ENCODE measurements around the gene MAST1.
A peak's percentile ranks its signal among the peaks of the same experiment; 100 is the strongest.
"Not testable (repeated sequence)": the region's sequence is repeated elsewhere in the genome, so short reads cannot be mapped to it uniquely, and the experiment has no call there.

Gene MAST1

DNA sequence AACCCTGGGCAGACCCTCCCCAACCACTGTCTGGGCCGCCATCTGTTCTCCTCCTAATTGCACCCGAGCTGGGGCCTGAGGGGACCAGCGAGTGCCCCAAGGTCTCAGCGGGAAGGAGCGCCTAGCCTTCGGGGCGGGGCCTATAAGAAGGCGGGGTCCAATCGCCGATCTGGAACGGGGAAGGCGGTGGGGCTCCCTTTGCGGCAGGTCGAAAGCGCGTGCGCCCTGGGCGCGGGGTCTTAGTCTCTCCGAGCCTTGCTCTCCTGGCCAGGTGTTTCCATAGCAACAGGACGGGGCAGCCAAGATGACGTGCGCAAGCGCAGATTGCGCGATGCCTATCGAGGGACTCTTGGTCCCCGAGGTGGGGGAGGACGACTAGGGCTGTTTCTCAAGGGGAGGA is 2.8 kb downstream of the MAST1 start:
- Mint-ChIP-seq H3K27ac (no peak overlapping the region), H3K4me1 (ENCODE audit: low read depth) (peaks cover 38% of the 10 kb centered on the region), H3K4me3 (peak overlapping the region; percentile 41), H3K27me3 (peaks cover 75% of the 10 kb centered on the region), H3K9me3 (no peaks in the 10 kb centered on the region), H3K36me3 (ENCODE audit: low read depth) (no peaks in the 10 kb centered on the region)
- intact Hi-C loops (cut with micrococcal nuclease), result no loop called here

DNA sequence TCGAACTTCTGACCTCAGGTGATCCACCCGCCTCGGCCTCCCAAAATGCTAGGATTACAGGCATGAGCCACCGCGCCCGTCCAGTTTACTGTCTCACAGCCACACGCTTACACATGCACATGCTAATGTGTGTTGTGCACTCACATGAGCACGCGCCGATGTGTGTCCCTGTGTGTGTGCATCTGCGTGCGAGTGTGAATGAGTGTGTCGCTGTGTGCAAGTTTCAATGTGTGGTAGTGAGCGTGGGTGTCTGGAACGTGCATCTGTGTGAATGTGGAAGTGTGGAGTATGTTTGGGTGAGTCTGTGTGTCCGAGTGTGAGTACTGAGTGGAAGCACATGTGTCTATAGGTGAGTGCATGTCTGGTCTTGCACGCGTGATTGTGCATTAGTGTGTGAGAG is 4.2 kb downstream of the MAST1 start:
- Mint-ChIP-seq H3K27me3 (peaks cover 76% of the 10 kb centered on the region), H3K27ac (no peak overlapping the region), H3K9me3 (no peaks in the 10 kb centered on the region), H3K36me3 (ENCODE audit: low read depth) (no peaks in the 10 kb centered on the region), H3K4me1 (ENCODE audit: low read depth) (peaks cover 35% of the 10 kb centered on the region), H3K4me3 (no peak overlapping the region)
- intact Hi-C loops (cut with micrococcal nuclease), result no loop called here

- Mint-ChIP-seq H3K4me3 (no peak overlapping the region), H3K27me3 (peaks cover 76% of the 10 kb centered on the region), H3K27ac (no peak overlapping the region), H3K9me3 (no peaks in the 10 kb centered on the region), H3K4me1 (ENCODE audit: low read depth) (peaks cover 38% of the 10 kb centered on the region), H3K36me3 (ENCODE audit: low read depth) (no peaks in the 10 kb centered on the region)
- intact Hi-C loops (cut with micrococcal nuclease), result no loop called here
These were observed 5.0 kb downstream of the MAST1 start for GRCh38 chr19:12843328-12843727.

GRCh38 chr19:12843999-12844732 is 5.9 kb downstream of the MAST1 start:
- intact Hi-C loops (cut with micrococcal nuclease), result no loop called here
- Mint-ChIP-seq H3K27ac (no peak overlapping the region), H3K36me3 (ENCODE audit: low read depth) (no peaks in the 10 kb centered on the region), H3K4me3 (no peak overlapping the region), H3K27me3 (peaks cover 70% of the 10 kb centered on the region), H3K4me1 (ENCODE audit: low read depth) (peaks cover 29% of the 10 kb centered on the region), H3K9me3 (no peaks in the 10 kb centered on the region)

DNA sequence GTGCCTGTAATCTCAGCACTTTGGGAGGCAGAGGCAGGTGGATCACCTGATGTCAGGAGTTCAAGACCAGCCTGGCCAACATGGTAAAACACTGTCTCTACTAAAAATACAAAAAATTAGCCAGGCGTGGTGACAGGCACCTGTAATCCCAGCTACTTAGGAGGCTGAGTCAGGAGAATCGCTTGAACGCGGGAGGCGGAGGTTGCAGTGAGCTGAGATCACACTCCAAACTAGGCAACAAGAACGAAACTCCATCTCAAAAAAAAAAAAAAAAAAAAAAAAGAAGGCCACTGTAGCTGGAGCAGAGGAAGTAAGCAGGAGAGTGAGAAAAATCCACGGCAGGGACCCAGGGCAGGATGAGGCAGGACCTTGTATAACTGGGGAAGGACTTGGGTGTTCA is 8.3 kb downstream of the MAST1 start:
- not testable (repeated sequence) for H3K36me3 Mint-ChIP-seq (ENCODE audit: low read depth); H3K27ac Mint-ChIP-seq; H3K9me3 Mint-ChIP-seq; H3K4me3 Mint-ChIP-seq
- intact Hi-C loops (cut with micrococcal nuclease), result loop anchor here (2.0 kb wide), 1 partner anchor 80 kb away; no protein-coding TSS in a partner anchor
- peaks cover 59% of the 10 kb centered on the region for H3K27me3 Mint-ChIP-seq
- peaks cover 12% of the 10 kb centered on the region for H3K4me1 Mint-ChIP-seq (ENCODE audit: low read depth)

GRCh38 chr19:12847159-12848139 is 9.1 kb downstream of the MAST1 start:
- intact Hi-C loops (cut with micrococcal nuclease), result loop anchor here (2.0 kb wide), 1 partner anchor 81 kb away; no protein-coding TSS in a partner anchor
- H3K27me3 Mint-ChIP-seq, result peaks cover 52% of the 10 kb centered on the region
- peaks cover 10% of the 10 kb centered on the region for H3K4me1 Mint-ChIP-seq (ENCODE audit: low read depth)
- H3K27ac Mint-ChIP-seq, result peak overlapping the region; percentile 31
- no peaks in the 10 kb centered on the region for H3K9me3 Mint-ChIP-seq
- peak overlapping the region; percentile 57 for H3K4me3 Mint-ChIP-seq
- H3K36me3 Mint-ChIP-seq (ENCODE audit: low read depth), result no peaks in the 10 kb centered on the region

- intact Hi-C loops (cut with micrococcal nuclease), result no loop called here
- H3K4me1 Mint-ChIP-seq (ENCODE audit: low read depth), result no peaks in the 10 kb centered on the region
- no peaks in the 10 kb centered on the region for H3K9me3 Mint-ChIP-seq
- H3K27me3 Mint-ChIP-seq, result peaks cover 3% of the 10 kb centered on the region
- no peak overlapping the region for H3K27ac Mint-ChIP-seq
- H3K4me3 Mint-ChIP-seq, result no peak overlapping the region
- H3K36me3 Mint-ChIP-seq (ENCODE audit: low read depth), result no peaks in the 10 kb centered on the region
These were observed 18.3 kb downstream of the MAST1 start for GRCh38 chr19:12856653-12857052.

DNA sequence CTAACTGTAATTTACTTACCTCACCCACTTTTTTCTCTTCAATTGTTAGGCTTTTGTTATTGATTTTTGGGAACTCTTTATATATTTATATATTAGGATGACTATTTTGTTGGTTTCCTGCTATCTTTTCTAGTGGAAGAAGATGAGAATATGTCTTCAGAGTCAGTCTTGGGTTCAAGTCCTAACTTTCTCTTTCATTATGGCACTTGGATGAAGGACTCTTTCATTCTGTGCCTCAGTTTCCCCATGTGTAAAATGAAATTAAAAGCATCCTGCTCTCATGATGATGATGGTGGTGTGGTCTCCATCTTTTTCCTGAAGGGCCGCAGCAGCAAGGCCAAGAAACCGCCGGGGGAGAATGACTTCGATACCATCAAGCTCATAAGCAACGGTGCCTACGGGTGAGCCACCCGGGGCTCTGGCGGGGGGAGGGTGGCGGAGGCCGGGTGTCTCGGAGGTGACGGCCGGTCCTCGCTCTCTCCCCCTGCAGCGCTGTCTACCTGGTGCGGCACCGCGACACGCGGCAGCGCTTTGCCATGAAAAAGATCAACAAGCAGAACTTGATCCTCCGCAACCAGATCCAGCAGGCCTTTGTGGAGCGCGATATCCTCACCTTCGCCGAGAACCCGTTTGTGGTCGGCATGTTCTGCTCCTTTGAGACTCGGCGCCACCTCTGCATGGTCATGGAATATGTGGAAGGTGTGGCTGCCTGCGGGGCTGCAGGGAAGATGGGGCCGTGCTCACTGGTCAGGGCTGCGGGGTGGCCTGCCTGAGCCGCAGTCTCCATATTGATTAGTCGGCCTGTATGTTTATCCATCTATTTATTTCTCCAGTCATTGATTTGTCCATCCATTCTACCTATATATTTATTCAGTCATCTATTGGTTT is 20.0 kb downstream of the MAST1 start:
- H3K4me1 Mint-ChIP-seq (ENCODE audit: low read depth), result no peaks in the 10 kb centered on the region
- H3K4me3 Mint-ChIP-seq, result no peak overlapping the region
- no peaks in the 10 kb centered on the region for H3K9me3 Mint-ChIP-seq
- intact Hi-C loops (cut with micrococcal nuclease), result no loop called here
- no peak overlapping the region for H3K27ac Mint-ChIP-seq
- H3K27me3 Mint-ChIP-seq, result peaks cover 5% of the 10 kb centered on the region
- no peaks in the 10 kb centered on the region for H3K36me3 Mint-ChIP-seq (ENCODE audit: low read depth)

GRCh38 chr19:12859546-12859945 is 21.2 kb downstream of the MAST1 start:
- no peak overlapping the region for H3K27ac Mint-ChIP-seq
- H3K4me1 Mint-ChIP-seq (ENCODE audit: low read depth), result no peaks in the 10 kb centered on the region
- no peaks in the 10 kb centered on the region for H3K9me3 Mint-ChIP-seq
- H3K27me3 Mint-ChIP-seq, result peaks cover 5% of the 10 kb centered on the region
- H3K36me3 Mint-ChIP-seq (ENCODE audit: low read depth), result no peaks in the 10 kb centered on the region
- no peak overlapping the region for H3K4me3 Mint-ChIP-seq
- intact Hi-C loops (cut with micrococcal nuclease), result no loop called here

DNA sequence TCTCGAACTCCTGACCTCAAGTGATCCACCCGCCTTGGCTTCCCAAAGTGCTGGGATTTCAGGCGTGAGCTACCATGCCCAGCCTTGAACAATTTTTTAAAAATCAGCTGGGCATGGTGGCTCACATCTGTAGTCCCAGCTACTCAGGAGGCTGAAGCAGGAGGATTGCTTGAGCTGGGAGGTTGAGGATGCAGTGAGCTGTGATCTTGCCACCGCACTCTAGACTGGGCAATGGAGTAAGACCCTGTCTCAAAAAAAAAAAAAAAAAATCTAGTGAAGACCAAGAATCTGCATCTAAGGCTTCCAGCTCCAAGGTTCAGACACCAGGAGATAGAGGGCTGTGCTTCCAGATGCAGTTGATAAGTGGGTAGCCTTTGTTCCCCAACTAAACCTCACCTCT is 25.8 kb downstream of the MAST1 start:
- intact Hi-C loops (cut with micrococcal nuclease), result no loop called here
- Mint-ChIP-seq H3K27me3 (peaks cover 16% of the 10 kb centered on the region), H3K27ac (no peak overlapping the region), H3K36me3 (ENCODE audit: low read depth) (no peaks in the 10 kb centered on the region), H3K9me3 (no peaks in the 10 kb centered on the region), H3K4me1 (ENCODE audit: low read depth) (peaks cover 11% of the 10 kb centered on the region), H3K4me3 (no peak overlapping the region)

GRCh38 chr19:12864721-12865715 is 26.7 kb downstream of the MAST1 start:
- intact Hi-C loops (cut with micrococcal nuclease), result no loop called here
- Mint-ChIP-seq H3K4me3 (no peak overlapping the region), H3K9me3 (no peaks in the 10 kb centered on the region), H3K27me3 (peaks cover 16% of the 10 kb centered on the region), H3K27ac (no peak overlapping the region), H3K4me1 (ENCODE audit: low read depth) (peaks cover 11% of the 10 kb centered on the region), H3K36me3 (ENCODE audit: low read depth) (no peaks in the 10 kb centered on the region)

DNA sequence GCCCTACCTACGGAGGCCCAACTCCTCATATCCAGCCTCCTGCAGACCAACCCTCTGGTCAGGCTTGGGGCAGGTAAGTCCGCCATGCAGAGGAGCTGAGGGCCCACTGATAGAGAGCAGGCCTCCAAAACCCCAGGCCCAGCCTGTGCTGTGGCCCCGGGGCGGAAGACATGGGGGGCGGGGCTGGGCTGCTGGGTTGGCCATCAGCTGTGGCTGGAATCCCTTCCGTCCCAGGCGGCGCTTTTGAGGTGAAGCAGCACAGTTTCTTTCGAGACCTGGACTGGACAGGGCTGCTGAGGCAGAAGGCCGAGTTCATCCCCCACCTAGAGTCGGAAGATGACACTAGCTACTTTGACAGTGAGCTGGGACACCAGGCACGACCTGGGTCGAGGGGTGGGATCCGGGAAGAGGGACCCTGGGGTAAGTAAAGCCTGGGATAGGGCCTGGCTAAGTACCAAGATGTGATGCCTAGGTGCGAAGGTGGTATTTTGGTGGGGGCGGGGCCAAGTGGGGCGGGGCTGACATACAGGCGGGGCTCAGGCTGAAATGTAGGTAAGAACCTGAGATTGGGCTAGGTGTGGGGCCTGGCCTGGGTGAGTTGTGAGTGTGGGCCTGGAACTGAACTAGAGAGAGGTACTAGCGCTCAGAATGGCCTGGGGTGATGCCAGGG is 27.6 kb downstream of the MAST1 start:
- Mint-ChIP-seq H3K36me3 (ENCODE audit: low read depth) (no peaks in the 10 kb centered on the region), H3K4me3 (no peak overlapping the region), H3K9me3 (no peaks in the 10 kb centered on the region), H3K27ac (no peak overlapping the region), H3K4me1 (ENCODE audit: low read depth) (peaks cover 11% of the 10 kb centered on the region), H3K27me3 (peaks cover 16% of the 10 kb centered on the region)
- intact Hi-C loops (cut with micrococcal nuclease), result no loop called here
